GM10248 (cell line): ENCODE data around the gene CHD8.

Experiments
- CTCF ChIA-PET: fragments of 300-600 bp; sonication (Branson Sonifier 250); formaldehyde crosslinking; extraction: SDS; loops from one replicate; lab custom pipeline; 2021; ENCODE audit warnings: antibody characterized with exemption; lab: Yijun Ruan, JAX
- POLR2A ChIA-PET: fragments of 350-650 bp; sonication (Branson Sonifier 250); formaldehyde crosslinking; extraction: SDS; loops from one replicate; lab custom pipeline; 2020; ENCODE audit warnings: antibody characterized with exemption; lab: Yijun Ruan, JAX
- DNase-seq: peaks from one replicate; pipeline ENCODE4 v3.0.0; 2012; ENCODE audit errors: extremely low spot score
- TF ChIP-seq, protein P1 (sequence below): IDR thresholded peaks from 2 replicates; pipeline ENCODE4 v1.5.1; 2012; ENCODE audit warnings: mild to moderate bottlenecking, low read depth; ENCODE audit errors: extremely low read depth, missing control alignments, control extremely low read depth

CHD8 gene

DNA sequence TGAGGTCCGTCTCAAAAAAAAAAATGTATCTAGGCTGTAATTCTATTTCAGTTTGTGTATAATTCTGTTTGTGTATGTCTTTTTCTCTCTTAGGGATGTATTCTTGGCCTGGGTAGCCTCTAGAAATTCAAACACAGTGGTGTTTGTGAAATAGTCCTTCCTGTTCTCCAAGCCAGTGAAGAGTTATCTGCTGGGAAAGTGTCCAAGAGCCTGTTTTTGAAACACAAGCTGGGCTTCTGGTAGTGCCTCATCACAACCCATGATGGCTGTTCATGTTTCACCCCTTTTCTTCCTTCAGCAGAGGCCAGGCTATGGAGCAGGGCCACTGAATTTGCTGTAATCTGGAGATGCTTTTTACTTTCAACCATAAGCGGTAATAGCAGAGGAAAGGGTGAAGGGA, 40.5 kb upstream of the CHD8 start:
- DNase-seq: no peak
- TF ChIP-seq, protein P1, sequence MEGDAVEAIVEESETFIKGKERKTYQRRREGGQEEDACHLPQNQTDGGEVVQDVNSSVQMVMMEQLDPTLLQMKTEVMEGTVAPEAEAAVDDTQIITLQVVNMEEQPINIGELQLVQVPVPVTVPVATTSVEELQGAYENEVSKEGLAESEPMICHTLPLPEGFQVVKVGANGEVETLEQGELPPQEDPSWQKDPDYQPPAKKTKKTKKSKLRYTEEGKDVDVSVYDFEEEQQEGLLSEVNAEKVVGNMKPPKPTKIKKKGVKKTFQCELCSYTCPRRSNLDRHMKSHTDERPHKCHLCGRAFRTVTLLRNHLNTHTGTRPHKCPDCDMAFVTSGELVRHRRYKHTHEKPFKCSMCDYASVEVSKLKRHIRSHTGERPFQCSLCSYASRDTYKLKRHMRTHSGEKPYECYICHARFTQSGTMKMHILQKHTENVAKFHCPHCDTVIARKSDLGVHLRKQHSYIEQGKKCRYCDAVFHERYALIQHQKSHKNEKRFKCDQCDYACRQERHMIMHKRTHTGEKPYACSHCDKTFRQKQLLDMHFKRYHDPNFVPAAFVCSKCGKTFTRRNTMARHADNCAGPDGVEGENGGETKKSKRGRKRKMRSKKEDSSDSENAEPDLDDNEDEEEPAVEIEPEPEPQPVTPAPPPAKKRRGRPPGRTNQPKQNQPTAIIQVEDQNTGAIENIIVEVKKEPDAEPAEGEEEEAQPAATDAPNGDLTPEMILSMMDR: no peak
- POLR2A ChIA-PET: no interaction called here
- CTCF ChIA-PET: interaction anchor here (3.0 to 6.2 kb wide), 4 partner anchors 9 to 62 kb away, joined by 18 to 80 read pairs (median 28); partner anchors contain the start of genes RAB2B and TOX4

DNA sequence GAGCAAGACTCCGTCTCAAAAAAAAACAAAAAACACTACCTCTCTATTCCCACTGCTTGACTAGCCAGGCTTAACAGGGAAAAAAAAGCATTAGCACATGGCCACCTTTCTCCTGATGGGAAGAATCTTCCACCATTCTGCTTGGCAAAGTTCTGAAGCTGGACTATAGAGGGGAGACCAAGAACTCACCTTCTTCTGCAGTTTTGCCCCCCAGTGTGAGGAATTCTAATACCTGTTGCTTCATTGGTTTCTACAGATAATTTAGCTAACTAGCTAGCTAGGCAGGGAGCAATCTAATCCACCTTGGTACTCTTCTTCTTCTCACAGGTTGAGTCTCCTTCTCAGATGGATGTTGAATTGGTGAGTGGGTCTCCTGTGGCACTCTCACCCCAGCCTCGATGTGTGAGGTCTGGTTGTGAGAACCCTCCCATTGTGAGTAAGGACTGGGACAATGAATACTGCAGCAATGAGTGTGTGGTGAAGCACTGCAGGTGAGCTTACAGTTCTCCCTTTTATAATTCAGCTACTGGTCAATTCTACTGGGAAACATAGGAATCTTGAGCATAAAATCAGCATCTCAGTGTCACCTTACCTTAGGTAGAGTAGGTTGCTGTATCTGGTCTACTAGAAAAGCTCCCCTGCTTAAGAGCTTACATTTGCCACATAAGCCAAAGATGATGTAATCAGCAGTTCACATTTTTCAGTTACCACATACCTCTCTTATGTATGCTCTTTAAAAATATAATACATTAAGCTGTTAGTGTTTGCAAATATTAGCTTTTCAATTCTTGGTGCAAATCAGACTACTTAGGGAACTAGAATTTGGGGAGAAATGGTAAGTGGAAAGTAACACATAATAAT, 39.2 kb upstream of the CHD8 start:
- CTCF ChIA-PET: interaction anchor here (0.7 to 2.1 kb wide), 7 partner anchors 13 to 264 kb away, joined by 3 to 18 read pairs (median 4); partner anchors contain the start of genes CHD8, RAB2B and TOX4
- TF ChIP-seq, protein P1: no peak
- no peak for DNase-seq
- POLR2A ChIA-PET: interaction anchor here (0.7 to 1.0 kb wide), 2 partner anchors 16 kb away, joined by 3 read pairs; partner anchors contain the start of gene METTL3

DNA sequence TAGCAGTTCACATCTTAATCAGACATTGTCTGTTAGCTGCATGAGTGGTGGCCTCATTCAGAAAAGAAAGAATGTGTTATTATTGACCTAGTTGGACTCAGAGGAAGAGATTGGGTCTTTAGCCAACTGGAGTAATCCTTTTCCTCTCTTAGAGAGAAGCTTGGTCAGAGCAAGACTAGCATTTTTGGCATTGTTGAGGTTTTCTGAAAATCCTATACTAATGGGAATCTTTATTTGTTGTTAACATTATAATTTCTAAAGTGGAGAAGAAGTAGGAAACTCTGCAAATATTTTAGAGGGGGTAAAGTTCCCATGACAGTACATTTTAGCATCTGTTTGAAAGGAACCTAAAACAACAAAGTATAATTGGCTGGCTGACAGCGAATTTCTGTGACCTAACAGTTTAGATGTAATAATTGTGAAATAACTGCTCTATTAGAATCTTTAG, 30.7 kb upstream of the CHD8 start:
- ChIA-PET CTCF (interaction anchor here (0.9 to 2.4 kb wide), 2 partner anchors 9 to 11 kb away, joined by 3 to 23 read pairs; partner anchors contain the start of gene TOX4), POLR2A (interaction anchor here (0.6 kb wide), 1 partner anchor 1144 kb away, joined by 10 read pairs; no protein-coding TSS in a partner anchor)
- DNase-seq: no peak
- TF ChIP-seq, protein P1: no peak

DNA sequence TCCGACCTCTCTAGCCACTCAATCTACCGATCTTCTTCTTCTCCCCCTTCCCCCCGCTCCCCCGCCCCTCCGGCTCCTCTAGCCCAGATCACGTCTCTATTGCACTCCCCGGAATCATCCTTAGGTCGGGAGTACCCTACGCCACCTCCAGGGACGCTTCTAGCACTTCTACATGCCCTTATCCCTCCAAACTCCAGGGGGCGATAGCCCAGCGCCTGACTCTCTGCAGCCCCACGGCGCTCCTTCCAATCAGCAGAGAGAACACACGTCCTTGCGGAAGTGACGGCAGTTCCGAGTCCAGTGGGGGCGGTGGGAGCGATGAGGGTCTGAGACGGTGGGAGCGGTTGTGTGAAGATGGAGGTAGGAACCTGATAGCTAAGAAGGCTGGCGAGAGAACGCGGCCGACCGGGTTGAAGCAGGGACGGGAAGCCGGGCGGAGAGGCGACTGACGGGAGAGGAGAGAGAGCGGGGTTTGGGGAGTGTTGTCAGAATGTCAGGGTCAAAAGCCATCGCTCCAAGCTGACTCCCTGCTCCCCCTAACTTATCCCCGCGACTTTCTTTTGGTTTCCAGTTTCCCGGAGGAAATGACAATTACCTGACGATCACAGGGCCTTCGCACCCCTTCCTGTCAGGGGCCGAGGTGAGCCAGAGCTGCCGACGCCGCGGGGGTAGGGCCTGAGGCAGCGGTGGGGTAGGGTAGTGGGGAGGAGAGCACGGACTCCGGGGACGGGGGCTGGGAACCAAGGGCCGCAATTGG, 21.2 kb upstream of the CHD8 start, which contains the start of the genes RAB2B and TOX4:
RAB2B (minus strand) TSS at position 35 of the 757 bp plus-strand sequence. CDS start 87 bp downstream, outside the sequence.
TOX4 (plus strand) TSS at position 271 of the 757 bp plus-strand sequence; CDS start at position 355, 84 bp downstream.
- TF ChIP-seq, protein P1: peak; percentile 93
- peak; percentile 95 for DNase-seq
- ChIA-PET CTCF (interaction anchor here (0.6 to 4.1 kb wide), 37 partner anchors 9 to 333 kb away, joined by 3 to 34 read pairs (median 4); partner anchors contain the start of genes CHD8, METTL3 and SALL2), POLR2A (interaction anchor here (0.6 to 2.0 kb wide), 4 partner anchors 28 to 1186 kb away, joined by 3 to 7 read pairs (median 5); partner anchors contain the start of gene METTL3)

DNA sequence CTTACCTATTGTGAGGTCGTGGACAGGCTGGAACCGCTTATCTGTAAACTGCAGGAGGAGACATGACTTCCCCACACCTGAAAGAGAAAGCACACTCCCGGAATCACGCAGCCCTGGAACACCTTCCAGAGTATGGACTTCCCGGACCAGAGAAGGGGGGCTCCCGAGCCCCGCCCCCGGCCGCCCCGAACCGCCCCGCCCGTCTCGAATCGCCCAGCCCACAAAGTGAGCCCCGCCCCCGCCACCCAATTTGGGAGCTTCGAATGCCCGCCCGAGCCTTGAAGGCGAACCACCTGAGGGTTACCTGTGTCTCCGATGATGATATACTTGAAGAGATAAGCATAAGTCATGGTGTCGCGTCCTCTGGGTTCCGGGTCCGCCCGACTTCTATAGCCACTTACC, 20.6 kb upstream of the CHD8 start:
- ChIA-PET CTCF (interaction anchor here (0.6 to 4.1 kb wide), 22 partner anchors 12 to 221 kb away, joined by 3 to 34 read pairs (median 4); partner anchors contain the start of genes CHD8 and METTL3), POLR2A (interaction anchor here (0.6 to 2.0 kb wide), 4 partner anchors 27 to 1186 kb away, joined by 3 to 7 read pairs (median 5); partner anchors contain the start of gene METTL3)
- TF ChIP-seq, protein P1: no peak
- DNase-seq: no peak
